Spleen (tissue), 11 donors: ENCODE results near the gene IL6R. TPM values are rescaled to one million over a fixed set of nuclear protein-coding genes. Genes with fewer than 3 reads are reported as not detected.

Experiments
- DNase-seq: peaks from one replicate; pipeline ENCODE4 v3.0.0-alpha.2; 2020
- H3K27ac ChIP-seq, 8 donors: fragments of 200-600 bp; sonication (generic) in 7 of 8; 1 replicate in 4 of 8; 2 replicates in 4 of 8; pipeline versions ENCODE4 v1.5.0 to v1.8.0; 2016 to 2021; ENCODE audit warnings: inconsistent platforms in 4 of 8, mild to moderate bottlenecking in 4 of 8, moderate library complexity in 1 of 8
- H3K27me3 ChIP-seq, 7 donors: fragments of 200-600 bp; sonication (generic) in 6 of 7; replicated peaks in 1 of 7; 1 replicate in 4 of 7; 2 replicates in 3 of 7; pipeline versions ENCODE4 v1.5.0 to v1.8.0; 2016 to 2021; ENCODE audit warnings: inconsistent platforms in 3 of 7, mild to moderate bottlenecking in 1 of 7
- H3K36me3 ChIP-seq, 6 donors: fragments of 200-600 bp; sonication (generic) in 5 of 6; 1 replicate in 4 of 6; 2 replicates in 2 of 6; pipeline versions ENCODE4 v1.5.0 to v1.8.0; 2016 to 2021; ENCODE audit warnings: inconsistent platforms in 2 of 6
- H3K4me1 ChIP-seq, 6 donors: fragments of 200-600 bp; sonication (generic) in 5 of 6; 1 replicate in 3 of 6; 2 replicates in 3 of 6; pipeline versions ENCODE4 v1.5.0 to v1.8.0; 2016 to 2021; ENCODE audit warnings: inconsistent platforms in 3 of 6
- H3K4me3 ChIP-seq, 8 donors: fragments of 200-600 bp; sonication (generic) in 7 of 8; 1 replicate in 4 of 8; 2 replicates in 4 of 8; pipeline versions ENCODE4 v1.5.0 to v1.8.0; 2016 to 2021; ENCODE audit warnings: inconsistent platforms in 4 of 8, mild to moderate bottlenecking in 4 of 8, moderate library complexity in 2 of 8
- H3K9me3 ChIP-seq, 8 donors: fragments of 200-600 bp; sonication (generic) in 7 of 8; 1 replicate in 4 of 8; 2 replicates in 4 of 8; pipeline versions ENCODE4 v1.5.0 to v1.8.0; 2016 to 2021; ENCODE audit warnings: inconsistent platforms in 4 of 8
- POLR2A ChIP-seq, 3 donors: fragments of 450-650 bp; IDR thresholded peaks; one replicate each; pipeline ENCODE4 v1.5.1; 2017; ENCODE audit warnings: antibody characterized with exemption in 3 of 3, mild to moderate bottlenecking in 1 of 3
- POLR2AphosphoS5 ChIP-seq, 3 donors: sonication (generic); formaldehyde crosslinking; IDR thresholded peaks; one replicate each; pipeline ENCODE4 v1.5.1; 2017; ENCODE audit warnings: antibody characterized with exemption in 3 of 3
- WGBS, 5 donors: extraction: QIAGEN DNeasy Blood & Tissue Kit in 3 of 5; methylation state at CpG; one replicate each; pipeline versions ENCODE4 v1.1.5 to v1.1.7; 2013 to 2018; 5-methylcytosine and 5-hydroxymethylcytosine counted together
- intact Hi-C: fragments of 100-400 bp; cut with DNase I; formaldehyde crosslinking; loops from one replicate; pipeline ENCODE4 v1.15.0; 2023; ENCODE audit warnings: low total_unique reads
- polyA plus RNA-seq, 3 donors: library from polyadenylated mRNA; stranded (reverse); fragments of 200-250 nt; gene quantifications; one replicate each; pipeline ENCODE4 v1.2.1, GENCODE V29; 2013
- total RNA-seq, 7 donors: library from RNA; depleted of rRNA in 3 of 7; stranded (reverse); fragments of >200 nt in 3 of 7; fragmentation: NEBNext Ultra II Directional in 4 of 7; extraction: Animal tissue kit (Norgen Biotek cat#: 25700) in 4 of 7; gene quantifications; one replicate each; pipeline versions ENCODE4 v1.1.0 to v1.2.1, GENCODE V29; 2016 to 2021
- TF ChIP-seq, protein P1 (sequence below), 11 experiments: fragments of 200-600 bp in 7 of 11; fragments of 450-650 bp in 4 of 11; sonication (generic) in 4 of 11; IDR thresholded peaks in 8 of 11; conservative IDR thresholded peaks in 3 of 11; 1 replicate in 7 of 11; 2 replicates in 4 of 11; pipeline versions ENCODE4 v1.4.0 to v1.8.0; 2016 to 2021; ENCODE audit warnings: antibody characterized with exemption in 11 of 11, inconsistent platforms in 4 of 11, mild to moderate bottlenecking in 1 of 11
- donor health status: healthy with polysubstance abuse.
- donor health status: DM: no; HTN: no; CAD: no; lungs with moderate emphysema.
- donor health status: DM: no; HTN: no; CAD: no.
- donor health status: Bipolar disorder and iron deficiency.
- donor health status: healthy.
- donor health status: DM: no; HTN: no; CAD: no.
- donor health status: DM: yes; HTN: yes; CAD: no.

Gene IL6R
- total and polyA plus RNA-seq, 10 donors = 2.8 to 74.5 (median 47.8) TPM

DNA sequence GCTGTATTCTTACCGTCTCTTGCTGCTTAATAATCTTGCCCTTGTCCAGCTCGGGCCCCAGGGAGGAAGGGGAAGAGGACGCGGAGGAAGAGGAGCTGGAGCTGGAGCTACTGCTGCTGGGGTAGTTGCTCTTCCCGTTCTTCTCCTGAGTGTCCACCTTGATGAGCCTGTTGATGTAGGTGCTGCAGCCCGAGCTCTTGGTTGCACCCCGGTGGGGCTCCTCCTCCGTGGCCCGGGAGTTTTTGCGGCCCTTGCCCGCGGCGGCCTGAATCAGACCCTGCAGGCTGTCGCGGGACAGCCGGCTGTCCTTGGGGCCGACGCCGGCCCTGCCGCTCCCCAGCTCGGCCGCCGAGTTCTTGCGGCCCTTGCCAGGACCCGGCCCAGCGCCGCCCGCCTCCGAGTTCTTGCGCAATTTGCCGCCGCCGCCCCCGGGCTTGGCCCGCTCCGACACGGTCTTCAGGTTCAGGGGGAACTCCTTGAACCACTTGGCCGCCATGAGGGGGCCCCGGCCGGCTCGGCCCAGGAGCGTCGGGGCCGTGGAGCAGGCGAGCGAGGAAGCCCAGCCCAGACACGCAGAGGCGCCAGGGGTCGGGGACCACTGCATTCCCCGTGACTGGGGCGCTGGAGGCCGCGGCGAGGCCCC is 96.4 kb downstream of the IL6R start:
- intact Hi-C loops = no loop called here
- Histone ChIP-seq H3K27ac (peak overlapping the region; percentile 67 to 90 (median 84)), H3K9me3 (peaks cover 0 to 15% (median 0%) of the 10 kb centered on the region in 8 donors), H3K4me1 (peaks cover 10 to 64% (median 33%) of the 10 kb centered on the region in 6 donors), H3K27me3 (peaks cover 5 to 59% (median 32%) of the 10 kb centered on the region in 7 donors), H3K36me3 (peaks cover 0 to 6% (median 0%) of the 10 kb centered on the region in 6 donors), H3K4me3 (peak overlapping the region; percentile 46 to 74 (median 52))
- 5 to 27% (median 15%) methylated on average over 5 to 54 of the region's 54 CpGs for WGBS, 5 donors
- TF ChIP-seq POLR2AphosphoS5 (IDR thresholded peaks at IDR 0.05) = peak in 1 of 3 donors; percentile 19
- TF ChIP-seq, protein P1, sequence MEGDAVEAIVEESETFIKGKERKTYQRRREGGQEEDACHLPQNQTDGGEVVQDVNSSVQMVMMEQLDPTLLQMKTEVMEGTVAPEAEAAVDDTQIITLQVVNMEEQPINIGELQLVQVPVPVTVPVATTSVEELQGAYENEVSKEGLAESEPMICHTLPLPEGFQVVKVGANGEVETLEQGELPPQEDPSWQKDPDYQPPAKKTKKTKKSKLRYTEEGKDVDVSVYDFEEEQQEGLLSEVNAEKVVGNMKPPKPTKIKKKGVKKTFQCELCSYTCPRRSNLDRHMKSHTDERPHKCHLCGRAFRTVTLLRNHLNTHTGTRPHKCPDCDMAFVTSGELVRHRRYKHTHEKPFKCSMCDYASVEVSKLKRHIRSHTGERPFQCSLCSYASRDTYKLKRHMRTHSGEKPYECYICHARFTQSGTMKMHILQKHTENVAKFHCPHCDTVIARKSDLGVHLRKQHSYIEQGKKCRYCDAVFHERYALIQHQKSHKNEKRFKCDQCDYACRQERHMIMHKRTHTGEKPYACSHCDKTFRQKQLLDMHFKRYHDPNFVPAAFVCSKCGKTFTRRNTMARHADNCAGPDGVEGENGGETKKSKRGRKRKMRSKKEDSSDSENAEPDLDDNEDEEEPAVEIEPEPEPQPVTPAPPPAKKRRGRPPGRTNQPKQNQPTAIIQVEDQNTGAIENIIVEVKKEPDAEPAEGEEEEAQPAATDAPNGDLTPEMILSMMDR (IDR thresholded peaks at IDR 0.05 in 8 of 11, conservative IDR thresholded peaks at IDR 0.05 in 3 of 11) = peak in 1 of 11 experiments; percentile 9
- no peak for TF ChIP-seq POLR2A (IDR thresholded peaks at IDR 0.05)
- peak; percentile 73 for DNase-seq

DNA sequence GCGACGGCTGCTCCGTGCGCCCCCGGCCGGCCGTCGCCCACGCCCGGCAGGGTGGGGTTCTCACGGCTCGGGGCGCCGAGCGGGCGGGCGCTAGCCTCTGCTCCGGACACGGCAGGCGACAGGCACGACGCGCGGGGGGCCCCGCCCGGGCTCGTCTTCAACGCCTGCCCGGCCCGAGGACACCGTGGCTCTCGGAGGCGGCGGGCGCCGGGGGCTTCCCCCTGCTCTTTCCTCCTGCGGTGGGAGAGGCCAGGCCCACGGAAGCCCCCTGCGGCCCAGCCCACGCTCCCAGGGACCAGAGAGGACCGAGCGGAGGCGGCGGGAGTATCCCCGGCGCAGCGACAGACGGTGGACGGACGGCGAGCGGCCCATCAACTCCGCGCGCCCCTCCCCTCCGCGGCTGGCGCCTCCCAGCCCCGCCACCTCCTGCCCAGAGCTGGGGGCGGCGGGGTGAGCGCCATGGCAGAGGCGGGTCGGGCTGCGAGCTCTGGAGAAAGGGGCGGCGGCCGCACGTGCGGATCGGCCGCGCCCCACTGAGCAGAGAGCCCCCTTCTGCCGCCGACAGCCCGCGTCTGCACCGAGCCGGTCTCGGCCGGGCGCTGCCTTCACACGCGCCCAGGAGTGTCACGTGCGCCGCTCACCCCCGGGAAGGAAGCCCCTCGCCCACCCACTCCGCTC is 97.1 kb downstream of the IL6R start, which contains the start of the genes SHE and TDRD10:
TSS of gene SHE (minus strand) at position 347 of the 678 bp plus-strand sequence. CDS start 386 bp downstream, outside the sequence.
TSS of gene TDRD10 (plus strand) at position 154 of the 678 bp plus-strand sequence. CDS start 4,685 bp downstream, outside the sequence.
- DNase-seq = peak; percentile 81
- Histone ChIP-seq H3K27me3 (peaks cover 5 to 59% (median 32%) of the 10 kb centered on the region in 7 donors), H3K4me3 (peak within 1 kb of the TSS; percentile 46 to 74 (median 52)), H3K4me1 (peaks cover 6 to 57% (median 27%) of the 10 kb centered on the region in 6 donors), H3K27ac (peak within 1 kb of the TSS; percentile 67 to 90 (median 84)), H3K36me3 (peaks cover 0 to 6% (median 0%) of the 10 kb centered on the region in 6 donors), H3K9me3 (peaks cover 0 to 15% (median 0%) of the 10 kb centered on the region in 8 donors)
- intact Hi-C loops = no loop called here
- 2 to 4% (median 3%) methylated on average over 16 to 90 of the region's 90 CpGs for WGBS, 5 donors
- TF ChIP-seq, protein P1 (IDR thresholded peaks at IDR 0.05 in 8 of 11, conservative IDR thresholded peaks at IDR 0.05 in 3 of 11) = no peak
- TF ChIP-seq POLR2AphosphoS5 (IDR thresholded peaks at IDR 0.05) = peak in 2 of 3 donors; percentile 66 to 71

DNA sequence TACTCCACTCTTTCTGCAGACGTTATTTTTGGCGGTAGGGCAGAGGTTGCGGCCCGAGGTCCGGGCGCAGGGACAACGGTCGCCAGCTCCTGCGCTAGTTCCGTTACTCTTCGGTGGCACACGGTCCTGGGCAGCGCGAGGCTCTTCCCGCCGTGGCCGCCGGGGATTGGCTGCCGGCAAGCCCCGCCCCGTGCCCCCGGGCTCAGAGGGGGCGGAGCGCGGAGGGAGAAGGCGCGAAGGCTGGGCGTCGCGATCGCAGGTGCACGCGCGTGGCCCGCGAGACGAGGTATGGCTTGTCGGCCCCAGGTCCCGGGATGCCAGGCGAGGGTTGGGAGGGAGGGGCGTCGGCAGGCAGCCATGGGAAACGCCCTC is 97.6 kb downstream of the IL6R start:
- Histone ChIP-seq H3K9me3 (peaks cover 0 to 15% (median 0%) of the 10 kb centered on the region in 8 donors), H3K36me3 (peaks cover 0 to 6% (median 0%) of the 10 kb centered on the region in 6 donors), H3K4me1 (peaks cover under 1 to 52% (median 21%) of the 10 kb centered on the region in 6 donors), H3K27me3 (peaks cover 5 to 61% (median 32%) of the 10 kb centered on the region in 7 donors), H3K27ac (peak overlapping the region in 7 of 8 donors; percentile 70 to 90 (median 85)), H3K4me3 (peak overlapping the region; percentile 16 to 74 (median 52))
- peak; percentile 74 for DNase-seq
- intact Hi-C loops = no loop called here
- WGBS, 5 donors = 18 to 27% (median 20%) methylated on average over 25 to 43 of the region's 43 CpGs
- TF ChIP-seq POLR2A (IDR thresholded peaks at IDR 0.05) (no peak), POLR2AphosphoS5 (IDR thresholded peaks at IDR 0.05) (peak in 2 of 3 donors; percentile 4 to 56)

DNA sequence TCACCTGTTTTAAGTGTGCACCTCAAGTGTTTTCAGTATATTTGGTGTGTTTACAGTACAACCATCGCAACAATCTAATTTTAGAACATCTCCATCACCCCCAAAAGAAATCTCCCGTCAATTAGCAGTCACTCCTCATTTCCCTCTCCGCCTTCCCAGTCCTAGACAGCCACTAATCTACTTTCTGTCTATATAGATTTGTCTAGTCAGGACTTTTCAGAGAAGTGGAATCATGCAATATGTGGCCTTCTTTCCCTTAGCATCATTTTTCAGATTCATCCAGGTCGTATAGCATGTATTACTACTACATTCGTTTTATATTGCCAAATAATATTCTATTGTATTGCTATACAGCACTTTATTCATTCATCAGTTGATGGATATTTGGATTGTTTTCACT is 98.8 kb downstream of the IL6R start:
- 87 to 92% (median 91%) methylated on average over 5 of the region's 5 CpGs for WGBS, 5 donors
- Histone ChIP-seq H3K27me3 (peaks cover 5 to 69% (median 32%) of the 10 kb centered on the region in 7 donors), H3K36me3 (no peaks in the 10 kb centered on the region), H3K4me1 (peaks cover 0 to 40% (median 16%) of the 10 kb centered on the region in 6 donors), H3K27ac (no peak overlapping the region), H3K9me3 (peaks cover 0 to 15% (median 0%) of the 10 kb centered on the region in 8 donors), H3K4me3 (no peak overlapping the region)
- no peak for DNase-seq
- intact Hi-C loops = no loop called here
- TF ChIP-seq POLR2AphosphoS5 (IDR thresholded peaks at IDR 0.05) (no peak), POLR2A (IDR thresholded peaks at IDR 0.05) (no peak)
- TF ChIP-seq, protein P1 (IDR thresholded peaks at IDR 0.05 in 8 of 11, conservative IDR thresholded peaks at IDR 0.05 in 3 of 11) = no peak
